ENCODE data around the gene ACSF3.
"Not testable (repeated sequence)": the region's sequence is repeated elsewhere in the genome, so short reads cannot be mapped to it uniquely, and the experiment has no call there.

Gene ACSF3

DNA sequence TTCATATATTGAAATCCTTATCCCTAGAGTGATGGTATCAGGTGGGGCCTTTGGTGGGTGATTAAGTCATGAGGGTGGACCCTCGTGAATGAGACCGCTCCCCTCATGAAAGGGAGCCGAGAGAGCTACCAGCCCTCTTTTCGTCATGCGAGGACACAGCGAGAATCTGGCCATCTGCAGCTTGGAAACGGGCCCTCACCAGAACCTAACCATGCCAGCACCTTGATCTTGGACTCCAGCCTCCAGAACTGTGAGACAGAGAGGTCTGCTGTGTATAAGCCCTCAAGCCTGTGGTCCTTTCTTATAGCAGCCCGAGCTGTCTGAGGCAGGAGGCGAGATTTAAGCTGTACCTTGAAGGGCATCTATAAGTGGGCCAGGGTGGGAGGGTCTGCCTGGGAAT is 23.7 kb upstream of the ACSF3 start:
- no peak overlapping the region for H3K4me3 ChIP-seq (ENCODE audit: low read depth, low read length)
- TF ChIP-seq, protein P1, sequence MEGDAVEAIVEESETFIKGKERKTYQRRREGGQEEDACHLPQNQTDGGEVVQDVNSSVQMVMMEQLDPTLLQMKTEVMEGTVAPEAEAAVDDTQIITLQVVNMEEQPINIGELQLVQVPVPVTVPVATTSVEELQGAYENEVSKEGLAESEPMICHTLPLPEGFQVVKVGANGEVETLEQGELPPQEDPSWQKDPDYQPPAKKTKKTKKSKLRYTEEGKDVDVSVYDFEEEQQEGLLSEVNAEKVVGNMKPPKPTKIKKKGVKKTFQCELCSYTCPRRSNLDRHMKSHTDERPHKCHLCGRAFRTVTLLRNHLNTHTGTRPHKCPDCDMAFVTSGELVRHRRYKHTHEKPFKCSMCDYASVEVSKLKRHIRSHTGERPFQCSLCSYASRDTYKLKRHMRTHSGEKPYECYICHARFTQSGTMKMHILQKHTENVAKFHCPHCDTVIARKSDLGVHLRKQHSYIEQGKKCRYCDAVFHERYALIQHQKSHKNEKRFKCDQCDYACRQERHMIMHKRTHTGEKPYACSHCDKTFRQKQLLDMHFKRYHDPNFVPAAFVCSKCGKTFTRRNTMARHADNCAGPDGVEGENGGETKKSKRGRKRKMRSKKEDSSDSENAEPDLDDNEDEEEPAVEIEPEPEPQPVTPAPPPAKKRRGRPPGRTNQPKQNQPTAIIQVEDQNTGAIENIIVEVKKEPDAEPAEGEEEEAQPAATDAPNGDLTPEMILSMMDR (IDR thresholded peaks at IDR 0.05; ENCODE audit: low read depth, low read length): no peak

DNA sequence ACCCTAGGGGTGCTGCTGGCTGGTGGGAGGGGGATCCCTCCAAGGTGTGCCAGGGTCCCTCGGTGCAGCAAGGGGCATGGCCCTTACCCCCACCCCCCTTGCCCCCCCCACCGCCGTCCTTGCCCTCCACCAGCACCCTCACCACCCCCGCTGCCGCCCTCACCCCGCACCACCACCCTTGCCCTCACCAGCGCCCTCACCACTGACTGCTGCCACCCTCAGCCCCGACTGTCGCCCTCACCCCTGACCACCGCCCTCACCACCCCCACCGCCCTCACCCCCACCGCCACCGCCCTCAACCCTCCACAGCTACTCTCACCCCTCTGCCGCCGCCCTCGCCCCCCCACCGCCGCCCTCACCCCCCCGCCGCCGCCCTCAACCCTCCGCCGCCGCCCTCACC is 23.1 kb upstream of the ACSF3 start:
- H3K4me3 ChIP-seq (ENCODE audit: low read depth, low read length): no peak overlapping the region
- TF ChIP-seq, protein P1 (IDR thresholded peaks at IDR 0.05; ENCODE audit: low read depth, low read length): no peak

DNA sequence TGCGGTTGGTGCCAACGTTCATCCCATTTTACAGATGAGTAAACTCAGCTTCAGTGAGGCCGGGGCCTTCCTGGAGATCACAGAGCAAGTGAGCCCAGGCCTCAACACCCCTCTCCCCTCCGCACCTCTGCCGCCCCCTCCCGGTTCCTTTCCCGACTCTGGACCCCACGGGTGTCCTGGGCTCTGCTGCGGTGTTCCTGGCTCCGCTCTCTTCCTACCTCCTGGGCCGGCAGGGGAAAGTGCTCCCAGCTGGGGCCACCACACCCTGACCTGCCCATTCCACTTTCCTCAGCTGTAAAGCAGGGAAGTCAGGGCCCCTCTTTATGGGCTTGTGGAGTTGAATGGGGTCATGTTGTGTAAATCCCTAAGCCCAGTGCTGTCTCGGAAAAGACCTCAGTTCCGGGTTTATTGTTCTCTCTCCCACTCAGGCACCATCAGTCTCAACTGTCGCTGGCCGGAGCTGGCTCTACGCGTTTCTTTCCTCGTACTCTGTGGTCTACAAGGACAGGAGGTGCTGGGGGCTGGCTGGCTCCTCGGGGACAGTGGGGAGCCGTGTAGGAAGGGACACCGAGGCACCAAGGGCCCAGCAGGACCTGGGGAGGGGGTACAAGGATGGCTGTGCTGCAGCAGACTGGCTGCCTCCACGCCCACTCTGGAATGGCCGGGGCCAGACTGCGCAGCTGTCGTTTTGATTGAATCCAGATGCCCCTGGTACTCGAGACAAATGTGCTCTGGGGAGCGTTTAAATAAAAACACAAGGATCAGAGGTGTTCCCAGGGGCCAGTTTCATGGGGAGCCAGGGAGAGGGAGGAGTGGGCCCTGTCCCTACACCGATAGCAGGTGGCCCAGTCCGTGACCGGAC is 21.7 kb upstream of the ACSF3 start:
- no peak overlapping the region for H3K4me3 ChIP-seq (ENCODE audit: low read depth, low read length)
- TF ChIP-seq, protein P1 (IDR thresholded peaks at IDR 0.05; ENCODE audit: low read depth, low read length): no peak

DNA sequence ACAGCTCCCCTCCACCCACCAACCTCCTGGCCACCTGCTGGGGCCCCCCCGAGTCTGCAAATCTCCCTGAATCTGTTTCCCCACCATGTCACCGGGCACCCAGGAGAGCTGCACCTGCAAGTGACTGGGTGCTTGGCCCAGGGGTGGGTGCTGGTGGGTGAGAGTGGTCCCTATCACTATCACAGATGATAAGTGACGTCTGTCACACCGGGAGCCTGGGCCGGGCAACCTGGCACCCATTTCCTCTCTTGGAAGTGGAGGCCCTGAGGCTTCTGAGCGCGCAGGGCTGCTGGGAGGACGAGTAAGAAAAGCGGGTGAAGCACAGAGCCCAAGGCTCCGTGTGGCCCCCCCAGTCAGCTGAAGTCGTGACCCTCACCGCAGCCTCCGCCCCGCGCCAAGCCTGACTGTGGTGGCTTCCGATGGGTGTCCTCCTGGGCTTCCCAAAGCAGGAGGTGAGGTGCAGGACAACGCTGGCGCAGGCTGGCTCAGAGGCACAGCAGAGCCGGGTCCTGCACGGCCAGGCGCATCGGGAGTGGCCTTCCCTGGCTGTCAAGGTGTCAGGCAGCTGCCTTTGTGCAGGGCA is 21.0 kb upstream of the ACSF3 start:
- TF ChIP-seq, protein P1 (IDR thresholded peaks at IDR 0.05; ENCODE audit: low read depth, low read length): no peak
- H3K4me3 ChIP-seq (ENCODE audit: low read depth, low read length): no peak overlapping the region

DNA sequence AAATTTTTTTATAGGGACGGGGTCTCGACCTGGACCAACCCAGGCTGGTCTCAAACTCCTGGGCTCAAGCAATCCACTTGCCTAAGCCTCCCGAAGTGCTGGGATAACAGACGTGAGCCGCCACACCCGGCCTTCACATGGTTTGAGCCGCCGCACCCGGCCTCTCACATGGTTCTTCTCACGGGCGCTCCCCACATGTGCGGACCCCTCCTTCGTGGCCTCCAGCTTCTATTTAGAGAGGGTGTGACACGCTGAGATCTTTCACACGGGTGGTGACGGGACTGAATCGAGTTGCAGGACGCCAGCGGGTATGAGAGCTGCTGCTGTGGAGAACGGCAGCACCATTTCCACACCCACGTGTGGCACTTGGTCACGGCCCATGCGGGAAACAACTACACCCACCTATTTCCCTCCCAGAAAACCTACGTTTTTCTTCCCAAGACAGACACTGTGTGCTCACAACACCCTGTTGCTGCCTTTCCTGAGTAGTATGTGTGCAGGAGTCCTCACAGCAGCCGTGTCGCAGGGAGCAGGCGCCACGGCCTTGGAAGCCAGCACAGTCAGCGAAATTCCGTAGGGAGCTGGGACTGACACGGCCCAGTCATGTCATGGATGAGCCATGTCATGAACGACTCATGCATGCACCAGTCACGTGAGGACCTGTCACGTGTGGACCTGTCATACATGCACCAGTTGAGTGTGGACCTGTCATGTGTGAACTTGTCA is 20.1 kb upstream of the ACSF3 start:
- TF ChIP-seq, protein P1 (IDR thresholded peaks at IDR 0.05; ENCODE audit: low read depth, low read length): no peak
- no peak overlapping the region for H3K4me3 ChIP-seq (ENCODE audit: low read depth, low read length)

DNA sequence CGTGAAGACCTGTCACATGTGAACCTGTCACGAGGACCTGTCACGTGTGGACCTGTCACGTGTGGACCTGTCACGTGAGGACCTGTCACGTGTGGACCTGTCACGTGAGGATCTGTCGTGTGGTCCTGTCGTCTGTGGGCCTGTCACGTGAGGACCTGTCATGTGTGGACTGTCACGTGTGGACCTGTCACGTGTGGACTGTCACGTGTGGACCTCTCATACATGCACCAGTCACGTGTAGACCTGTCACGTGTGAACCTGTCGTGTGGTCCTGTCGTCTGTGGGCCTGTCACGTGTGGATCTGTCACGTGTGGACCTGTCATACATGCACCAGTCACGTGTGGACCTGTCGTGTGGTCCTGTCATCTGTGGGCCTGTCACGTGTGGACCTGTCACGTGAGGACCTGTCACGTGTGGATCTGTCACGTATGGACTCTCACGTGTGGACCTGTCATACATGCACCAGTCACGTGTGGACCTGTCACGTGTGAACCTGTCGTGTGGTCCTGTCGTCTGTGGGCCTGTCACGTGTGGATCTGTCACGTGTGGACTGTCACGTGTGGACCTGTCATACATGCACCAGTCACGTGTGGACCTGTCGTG is 19.5 kb upstream of the ACSF3 start:
- not testable (repeated sequence) for H3K4me3 ChIP-seq (ENCODE audit: low read depth, low read length)

DNA sequence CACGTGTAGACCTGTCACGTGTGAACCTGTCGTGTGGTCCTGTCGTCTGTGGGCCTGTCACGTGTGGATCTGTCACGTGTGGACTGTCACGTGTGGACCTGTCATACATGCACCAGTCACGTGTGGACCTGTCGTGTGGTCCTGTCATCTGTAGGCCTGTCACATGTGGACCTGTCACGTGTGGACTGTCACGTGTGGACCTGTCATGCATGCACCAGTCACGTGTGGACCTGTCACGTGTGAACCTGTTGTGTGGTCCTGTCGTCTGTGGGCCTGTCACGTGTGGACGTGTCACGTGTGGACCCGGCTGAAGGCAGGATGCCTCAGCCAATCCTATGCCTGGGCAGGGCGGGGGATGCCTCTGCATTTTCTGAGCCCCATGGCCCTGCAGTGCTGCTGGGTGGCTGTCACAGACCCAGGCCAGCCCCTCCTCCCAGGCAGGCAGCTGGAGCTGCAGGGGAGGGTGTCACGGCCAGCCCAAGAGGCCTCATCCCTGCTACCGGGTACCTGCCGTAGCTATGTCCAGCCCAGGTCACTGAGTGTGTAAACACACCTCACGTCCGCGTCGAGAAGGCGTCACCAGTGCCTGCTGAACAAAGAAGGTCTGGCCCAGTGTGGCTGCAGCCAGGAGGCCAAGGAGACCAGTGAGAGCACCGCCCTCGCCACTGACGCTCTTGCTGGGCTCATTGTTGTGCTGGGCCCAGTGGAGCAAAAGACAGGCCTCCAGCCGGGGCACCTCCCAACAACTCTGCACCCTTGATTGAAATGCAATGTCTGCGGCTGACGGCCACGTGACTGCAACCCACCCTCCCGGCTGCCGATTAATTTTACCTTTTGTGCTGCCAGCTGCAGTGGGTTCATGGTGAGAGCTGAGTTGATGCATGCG is 18.6 kb upstream of the ACSF3 start:
- H3K4me3 ChIP-seq (ENCODE audit: low read depth, low read length): no peak overlapping the region
- TF ChIP-seq, protein P1 (IDR thresholded peaks at IDR 0.05; ENCODE audit: low read depth, low read length): no peak
